22Rv1 (cell line): ENCODE data around the gene PML.
"Not testable (repeated sequence)": the region's sequence is repeated elsewhere in the genome, so short reads cannot be mapped to it uniquely, and the experiment has no call there.

ENCODE experiments used
- ZFX ChIP-seq: fragments of 450-650 bp; IDR thresholded peaks from 2 replicates; pipeline ENCODE4 v1.6.1; 2017; ENCODE audit warnings: antibody characterized with exemption, borderline replicate concordance
- TF ChIP-seq, protein P1 (sequence below): fragments of 450-650 bp; IDR thresholded peaks from 2 replicates; pipeline ENCODE4 v1.5.1; 2017; ENCODE audit warnings: mild to moderate bottlenecking

DNA sequence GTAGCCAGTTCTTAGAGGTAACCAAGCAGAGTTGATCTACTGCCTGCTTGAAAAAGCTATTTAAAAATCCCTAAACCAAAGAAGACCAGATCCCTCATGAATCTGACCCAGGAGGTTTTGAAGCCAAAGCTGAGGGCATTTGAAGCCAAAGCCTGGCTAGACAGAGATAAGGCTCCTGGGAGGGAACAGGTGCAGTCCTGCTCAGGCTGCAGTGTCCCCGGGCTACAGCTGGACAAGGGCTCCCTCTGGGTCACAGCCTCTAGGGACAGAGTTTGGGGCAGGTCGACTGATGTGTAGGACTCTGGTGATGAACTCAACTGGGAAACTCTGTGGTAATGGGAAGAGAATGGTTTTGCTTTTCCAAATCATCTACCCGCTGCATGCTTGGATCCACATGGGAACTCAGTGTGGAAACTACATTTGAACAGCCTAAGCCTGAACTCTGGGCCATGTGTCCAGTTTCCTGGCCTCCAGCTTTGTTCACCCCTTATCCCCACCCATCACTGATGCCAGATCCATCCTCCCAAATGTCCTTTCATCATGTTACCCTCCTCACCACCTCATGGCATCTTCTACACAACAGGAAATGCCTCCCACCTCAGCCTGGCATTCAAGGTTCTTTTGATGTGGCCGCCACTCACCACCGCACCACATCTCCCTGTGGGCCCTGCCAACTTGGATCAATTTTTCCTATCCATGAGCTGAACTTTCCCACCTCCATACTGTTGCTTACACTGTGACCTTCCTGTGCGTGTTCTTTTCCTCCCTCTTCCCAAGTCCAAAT is 64.7 kb downstream of the PML start:
- TF ChIP-seq, protein P1, sequence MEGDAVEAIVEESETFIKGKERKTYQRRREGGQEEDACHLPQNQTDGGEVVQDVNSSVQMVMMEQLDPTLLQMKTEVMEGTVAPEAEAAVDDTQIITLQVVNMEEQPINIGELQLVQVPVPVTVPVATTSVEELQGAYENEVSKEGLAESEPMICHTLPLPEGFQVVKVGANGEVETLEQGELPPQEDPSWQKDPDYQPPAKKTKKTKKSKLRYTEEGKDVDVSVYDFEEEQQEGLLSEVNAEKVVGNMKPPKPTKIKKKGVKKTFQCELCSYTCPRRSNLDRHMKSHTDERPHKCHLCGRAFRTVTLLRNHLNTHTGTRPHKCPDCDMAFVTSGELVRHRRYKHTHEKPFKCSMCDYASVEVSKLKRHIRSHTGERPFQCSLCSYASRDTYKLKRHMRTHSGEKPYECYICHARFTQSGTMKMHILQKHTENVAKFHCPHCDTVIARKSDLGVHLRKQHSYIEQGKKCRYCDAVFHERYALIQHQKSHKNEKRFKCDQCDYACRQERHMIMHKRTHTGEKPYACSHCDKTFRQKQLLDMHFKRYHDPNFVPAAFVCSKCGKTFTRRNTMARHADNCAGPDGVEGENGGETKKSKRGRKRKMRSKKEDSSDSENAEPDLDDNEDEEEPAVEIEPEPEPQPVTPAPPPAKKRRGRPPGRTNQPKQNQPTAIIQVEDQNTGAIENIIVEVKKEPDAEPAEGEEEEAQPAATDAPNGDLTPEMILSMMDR, result not testable (repeated sequence)
- not testable (repeated sequence) for TF ChIP-seq ZFX
